Hematopoietic multipotent progenitor cell (in vitro differentiated cells): Measurements from ENCODE around the gene TTLL11. TPM values are rescaled to one million over a fixed set of nuclear protein-coding genes. Genes with fewer than 3 reads are reported as not detected.

Source experiments
- DNase-seq, 3 donors: peaks; one replicate each; pipeline ENCODE4 v3.0.0-alpha.2; 2011 to 2015; ENCODE audit warnings: low read depth in 2 of 3, low spot score in 2 of 3
- total RNA-seq: library from RNA; depleted of rRNA; stranded (reverse); fragments of >200 nt; gene quantifications from one replicate; pipeline ENCODE4 v1.2.3, GENCODE V29; 2012

The TTLL11 gene
- total RNA-seq, 1 donor: 5.1 TPM

DNA sequence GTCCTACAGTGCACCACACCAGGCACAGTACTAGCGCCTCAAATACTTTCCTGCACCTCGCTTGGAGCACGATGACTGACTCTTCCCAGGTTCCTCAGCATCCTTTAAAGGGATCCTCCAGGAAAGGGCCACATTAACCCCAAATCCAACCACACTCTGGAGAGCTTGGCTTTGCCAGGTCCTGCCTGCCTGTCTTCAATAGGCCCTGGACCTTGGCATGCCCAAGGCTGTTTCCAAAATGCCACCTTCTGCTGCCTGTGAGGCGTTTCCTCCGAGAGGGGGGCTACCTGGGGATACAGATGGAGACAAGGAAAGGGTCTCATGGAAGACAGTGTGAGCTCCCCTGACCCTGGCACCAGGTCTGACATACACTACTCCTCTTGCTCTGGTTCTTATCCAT lies 271.8 kb downstream of the TTLL11 start:
- no peak for DNase-seq

DNA sequence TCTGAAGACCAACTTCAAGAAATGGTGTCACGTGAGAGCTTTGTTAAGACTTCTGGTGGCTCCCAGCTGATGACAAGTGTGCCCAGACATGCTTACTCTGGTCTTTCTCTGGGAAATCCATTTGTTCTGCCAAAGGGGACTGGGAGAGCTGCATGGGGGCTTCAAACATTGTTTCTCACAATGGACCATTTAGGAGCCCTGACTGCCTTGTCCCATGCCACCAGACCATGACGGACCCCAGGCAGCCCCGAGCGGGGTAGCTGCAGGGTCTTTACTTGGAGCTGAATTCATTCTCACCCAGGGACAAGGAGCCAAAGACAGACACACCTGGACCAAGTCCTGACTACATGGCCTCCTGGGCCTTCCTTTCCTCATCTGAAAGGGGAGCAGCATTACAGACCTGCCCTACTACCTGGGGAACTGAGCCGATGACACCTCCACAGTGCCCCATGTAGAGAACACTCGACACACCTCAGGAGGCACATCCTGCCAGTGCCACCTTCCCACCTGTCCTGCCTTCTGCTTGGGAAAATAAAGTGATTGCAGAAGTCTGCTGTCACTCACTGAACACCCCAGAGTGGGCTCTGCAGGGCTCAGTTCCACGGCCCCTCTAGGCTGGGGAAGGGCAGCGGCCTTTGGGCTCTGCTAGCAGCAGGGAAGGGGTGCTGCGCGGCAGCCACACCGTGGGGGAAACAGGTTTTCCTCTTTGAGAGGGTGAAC lies 272.7 kb downstream of the TTLL11 start:
- no peak for DNase-seq

DNA sequence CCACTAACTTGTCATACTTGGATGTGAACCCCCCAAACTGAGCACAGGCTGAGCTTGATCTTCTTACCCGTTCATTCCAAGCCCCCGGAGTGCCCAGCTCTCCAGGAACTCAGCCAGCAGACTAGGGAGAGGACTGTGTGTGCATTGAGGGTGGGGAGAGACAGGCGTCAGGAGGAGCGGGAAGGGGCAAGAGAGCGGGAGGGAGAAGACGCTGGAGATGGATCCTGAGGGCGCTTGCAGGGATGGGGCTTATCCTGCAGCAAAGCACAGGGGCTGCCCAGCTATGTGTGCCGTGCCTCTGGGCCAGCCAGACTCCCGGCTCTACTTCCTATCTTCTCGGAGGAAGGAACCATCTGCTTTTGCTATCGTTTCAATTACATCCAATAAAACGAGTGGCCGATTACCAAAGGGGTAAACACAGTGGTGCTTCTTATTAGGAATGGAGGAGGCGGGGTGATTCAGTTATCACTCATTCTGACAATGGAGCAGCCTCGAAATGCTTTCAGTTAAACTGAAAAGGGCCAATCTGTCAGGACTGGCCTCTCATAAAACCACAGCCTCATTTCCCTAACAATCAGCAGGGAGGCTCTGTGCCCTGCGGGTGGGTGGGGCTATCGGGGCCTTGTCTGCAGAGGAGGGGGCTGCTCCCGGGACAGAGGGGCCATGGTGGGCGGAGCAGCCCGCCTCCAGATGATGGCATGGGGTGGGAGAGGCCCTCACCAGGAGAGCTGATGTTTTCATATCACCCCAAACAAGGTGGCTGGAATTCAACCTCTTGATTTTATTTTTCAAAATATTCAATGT lies 273.5 kb downstream of the TTLL11 start:
- peak in 2 of 3 donors; percentile 29 to 69 for DNase-seq

DNA sequence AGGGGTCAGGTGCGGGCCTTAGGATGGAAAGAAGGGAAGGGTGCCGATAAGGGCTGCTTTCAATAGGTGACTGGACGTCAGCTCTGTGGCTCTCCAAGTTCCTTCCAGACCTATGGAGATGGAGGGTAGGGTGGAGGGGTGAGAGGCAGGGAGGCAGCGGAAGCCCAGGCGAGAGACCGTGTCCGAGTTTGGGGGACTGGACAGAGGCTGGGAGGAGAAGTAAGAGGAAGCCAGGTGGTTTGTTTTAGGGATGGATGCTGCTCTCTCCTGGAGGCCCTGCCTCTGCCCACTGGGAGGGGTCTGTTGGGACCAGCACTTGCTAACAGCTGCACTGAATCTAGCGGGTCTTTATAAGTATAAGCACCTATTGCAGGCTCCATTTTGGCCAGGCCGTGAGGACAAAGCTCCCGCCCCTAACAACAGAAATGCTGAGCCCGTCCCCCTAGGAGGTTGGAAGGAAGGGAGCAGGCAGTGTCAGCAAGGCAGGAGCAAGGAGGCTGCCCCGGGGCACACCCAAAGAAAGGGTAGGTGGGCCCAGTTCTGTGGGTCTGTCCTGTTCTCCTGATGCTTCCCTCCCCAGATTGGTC lies 274.2 kb downstream of the TTLL11 start:
- DNase-seq: no peak

DNA sequence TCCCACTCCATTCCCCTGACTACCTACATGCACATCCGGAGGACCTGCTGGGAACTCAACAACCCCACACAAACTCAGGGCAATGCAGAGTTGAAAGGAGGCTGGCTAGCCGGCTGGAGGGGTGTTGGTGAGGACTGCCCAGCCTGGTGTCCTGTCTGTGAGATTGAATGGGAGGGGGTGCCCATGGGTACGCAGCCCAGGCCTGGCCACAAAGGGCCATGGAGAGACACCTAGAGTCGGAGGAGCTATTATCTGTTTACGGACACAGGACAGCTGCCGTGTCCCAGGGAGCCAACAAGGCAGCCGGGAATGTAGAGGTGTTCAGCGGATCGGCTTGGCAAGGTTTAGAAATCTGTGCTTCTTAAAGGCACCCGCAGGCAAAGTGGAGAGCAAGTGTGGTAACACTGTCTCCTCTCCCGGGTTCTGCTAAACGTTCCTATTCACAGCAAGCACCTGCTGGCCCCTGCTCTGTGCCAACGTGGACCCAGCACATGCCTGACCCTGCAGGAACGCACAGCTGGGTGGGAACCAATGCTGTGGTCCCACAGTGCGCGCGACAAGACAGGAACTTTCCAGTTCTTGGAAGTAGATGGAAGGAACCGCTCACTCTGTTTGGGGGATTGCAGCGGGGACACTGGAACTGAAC lies 275.0 kb downstream of the TTLL11 start:
- DNase-seq: no peak

DNA sequence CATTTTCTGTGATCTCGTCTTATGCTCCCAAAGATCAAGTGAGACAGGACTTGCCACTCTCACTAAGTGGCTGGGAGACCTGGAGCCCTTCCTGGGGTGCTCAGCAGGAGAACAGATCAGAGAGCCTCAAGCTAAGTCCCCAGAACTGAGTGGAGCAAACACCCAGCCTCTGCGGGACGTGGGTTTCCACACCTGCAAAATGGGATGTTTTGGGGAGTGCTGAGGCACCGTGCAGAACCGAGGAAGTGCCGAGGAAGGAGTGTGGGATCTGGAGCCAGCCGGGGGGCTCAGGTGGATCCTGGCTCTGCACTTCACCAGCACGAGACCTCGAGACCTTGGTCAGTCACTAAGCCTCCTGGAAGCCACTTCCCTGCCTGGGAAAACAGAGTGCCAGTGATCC lies 275.6 kb downstream of the TTLL11 start:
- DNase-seq: no peak

DNA sequence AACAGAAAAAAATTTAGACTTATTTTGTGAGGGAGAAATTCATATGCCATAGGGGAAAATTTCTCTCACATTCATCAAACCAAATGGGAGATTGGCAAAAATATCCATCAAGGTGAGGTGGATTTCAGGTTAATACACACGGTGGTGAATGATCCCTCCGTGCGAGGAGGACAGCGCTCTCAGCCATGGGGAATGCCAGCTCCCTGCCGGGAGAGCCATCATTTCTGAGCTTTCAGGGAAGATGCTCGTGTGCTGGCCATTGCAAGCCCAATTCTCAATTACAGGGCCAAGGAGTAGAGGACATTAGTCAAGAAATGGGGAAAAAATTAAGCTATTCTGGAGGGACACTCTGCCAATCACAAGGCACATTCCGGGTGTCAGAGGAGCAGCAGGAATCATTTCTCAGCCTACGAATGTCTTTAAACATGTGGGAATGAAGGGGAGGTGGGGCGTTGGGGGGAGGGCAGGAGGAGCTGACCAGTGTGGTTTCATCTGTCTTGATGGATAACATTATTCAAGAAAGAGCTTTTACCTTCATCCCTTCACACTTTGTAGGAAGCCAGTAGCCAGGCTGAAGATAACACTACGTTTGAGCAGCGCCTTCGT lies 276.2 kb downstream of the TTLL11 start:
- DNase-seq: no peak

DNA sequence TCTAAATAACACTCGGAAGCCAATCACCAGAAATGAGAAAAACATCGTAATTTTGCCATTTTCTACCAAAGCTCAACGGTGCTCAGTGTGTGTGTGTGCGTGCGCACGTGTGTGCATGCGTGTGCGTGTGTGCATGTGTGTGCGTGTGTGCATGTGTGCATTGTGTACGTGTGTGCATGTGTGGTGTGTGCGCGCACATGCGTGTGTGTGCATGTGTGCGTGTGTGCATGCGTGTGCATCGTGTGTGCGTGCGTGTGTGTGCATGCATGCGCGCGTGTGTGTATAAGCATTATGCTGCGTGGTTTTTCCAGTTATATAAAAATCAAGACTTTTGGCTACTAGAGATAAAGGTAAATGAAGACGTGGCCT lies 276.7 kb downstream of the TTLL11 start:
- no peak for DNase-seq

DNA sequence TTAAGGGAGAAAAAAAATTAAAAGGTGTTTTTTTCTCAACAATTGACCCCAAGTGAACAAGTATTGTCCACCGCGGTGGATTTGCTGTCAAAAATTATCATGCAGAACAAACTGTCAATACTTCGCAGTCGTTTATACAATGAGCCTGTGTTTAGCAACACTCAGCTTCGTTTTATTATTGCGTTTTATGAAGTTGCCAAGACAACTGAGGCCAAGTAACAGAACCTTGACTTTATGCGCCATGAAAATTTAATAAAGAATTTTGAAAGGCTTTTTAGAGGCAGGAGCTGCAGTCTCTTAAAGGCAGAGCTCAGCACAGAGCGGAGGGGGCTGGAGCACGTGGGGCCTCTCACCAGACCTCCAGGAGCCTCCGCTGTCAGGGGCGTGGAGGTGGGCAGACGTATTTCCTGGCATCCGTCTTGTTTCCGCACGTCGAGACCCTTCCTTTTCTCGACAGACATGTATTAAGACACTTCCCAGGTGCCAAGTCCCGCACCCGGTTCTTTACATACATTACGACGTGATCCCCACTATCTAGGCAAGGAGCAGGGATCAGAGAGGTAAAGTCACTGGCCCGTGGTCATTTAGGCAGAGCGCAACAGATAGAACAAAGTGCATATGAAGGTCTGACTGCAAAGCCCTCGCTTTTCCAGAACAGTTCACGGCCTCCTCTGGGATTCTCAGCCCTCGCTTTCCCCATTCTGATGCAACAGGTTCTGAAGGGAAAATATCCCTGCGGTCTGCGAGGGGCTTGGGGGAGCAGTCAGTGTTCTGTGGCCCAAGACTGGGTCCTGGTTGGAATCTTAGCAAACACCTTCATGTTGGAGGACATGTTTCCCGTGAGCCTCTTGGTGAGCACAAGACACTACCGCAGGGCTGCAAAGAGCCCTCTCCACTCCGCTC lies 277.3 kb downstream of the TTLL11 start:
- no peak for DNase-seq

DNA sequence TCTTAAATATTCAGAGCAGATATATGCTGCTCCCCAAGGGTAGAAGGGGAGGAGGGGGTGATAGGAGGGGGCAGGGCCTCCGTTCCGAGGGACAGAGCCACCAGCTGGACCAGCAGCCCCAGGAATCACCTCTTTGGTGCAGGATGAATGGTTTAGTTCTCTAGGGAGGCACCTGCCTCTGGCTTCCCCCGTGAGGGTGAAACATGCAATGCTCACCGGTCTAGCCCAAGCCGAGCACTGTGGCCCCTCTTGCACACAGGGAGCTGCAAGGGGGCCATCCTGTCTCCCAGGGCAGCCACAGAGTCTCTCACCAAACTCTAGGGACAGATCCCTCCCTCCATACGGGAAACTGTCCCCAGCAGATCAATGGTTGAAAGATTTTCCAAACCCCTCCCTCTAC lies 278.0 kb downstream of the TTLL11 start:
- no peak for DNase-seq

DNA sequence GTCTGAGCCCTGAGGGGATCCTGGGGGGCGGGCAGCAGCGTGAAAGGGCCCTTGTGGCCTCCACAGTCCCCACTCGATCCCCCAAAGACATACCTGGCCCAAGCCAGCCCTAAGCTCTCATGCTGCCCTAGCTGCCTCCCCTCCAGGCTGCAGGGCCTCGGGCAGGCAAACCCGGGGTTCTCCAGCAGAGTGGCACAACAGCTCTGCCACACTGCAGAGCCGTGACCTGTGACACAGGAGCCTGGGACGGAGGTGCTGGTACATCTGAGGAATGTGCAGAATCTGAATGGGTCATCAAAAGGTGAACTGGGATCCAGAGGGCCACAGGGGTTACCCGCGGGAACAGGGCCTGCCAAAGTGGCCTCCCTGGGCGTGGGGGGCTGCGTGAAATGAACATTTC lies 278.5 kb downstream of the TTLL11 start:
- no peak for DNase-seq

DNA sequence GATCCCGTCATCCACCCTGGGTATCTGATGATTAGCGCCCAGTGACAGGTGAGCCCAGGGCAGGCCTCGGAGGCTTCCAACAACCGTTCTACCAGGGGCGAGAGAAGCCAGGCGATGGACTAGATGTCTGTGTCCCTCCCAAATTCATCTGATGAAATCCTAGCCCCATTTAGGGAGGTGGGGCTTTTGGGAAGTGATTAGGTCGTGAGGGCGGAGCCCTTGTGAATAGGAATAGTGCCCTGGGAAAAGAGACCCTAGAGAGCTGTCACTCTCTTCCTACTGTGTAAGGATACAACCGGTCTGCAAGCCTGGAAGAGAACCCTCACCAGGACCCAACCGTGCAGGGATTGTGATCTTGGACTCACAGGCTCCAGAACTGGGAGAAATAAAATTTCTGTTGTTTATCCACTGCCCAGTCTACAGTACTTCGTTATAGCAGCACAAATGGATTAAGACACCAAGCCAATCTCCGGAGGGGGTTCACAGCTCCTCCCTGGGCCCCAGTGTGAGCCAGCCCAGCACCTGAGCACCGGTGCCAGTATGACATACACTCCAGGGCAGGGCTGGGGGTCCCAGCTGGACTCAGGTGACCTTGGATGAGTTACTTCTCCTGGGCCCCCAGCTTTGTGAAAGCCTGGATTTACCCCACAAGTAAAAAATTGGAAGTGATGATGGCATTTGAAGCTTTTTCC lies 279.4 kb downstream of the TTLL11 start:
- DNase-seq: no peak

DNA sequence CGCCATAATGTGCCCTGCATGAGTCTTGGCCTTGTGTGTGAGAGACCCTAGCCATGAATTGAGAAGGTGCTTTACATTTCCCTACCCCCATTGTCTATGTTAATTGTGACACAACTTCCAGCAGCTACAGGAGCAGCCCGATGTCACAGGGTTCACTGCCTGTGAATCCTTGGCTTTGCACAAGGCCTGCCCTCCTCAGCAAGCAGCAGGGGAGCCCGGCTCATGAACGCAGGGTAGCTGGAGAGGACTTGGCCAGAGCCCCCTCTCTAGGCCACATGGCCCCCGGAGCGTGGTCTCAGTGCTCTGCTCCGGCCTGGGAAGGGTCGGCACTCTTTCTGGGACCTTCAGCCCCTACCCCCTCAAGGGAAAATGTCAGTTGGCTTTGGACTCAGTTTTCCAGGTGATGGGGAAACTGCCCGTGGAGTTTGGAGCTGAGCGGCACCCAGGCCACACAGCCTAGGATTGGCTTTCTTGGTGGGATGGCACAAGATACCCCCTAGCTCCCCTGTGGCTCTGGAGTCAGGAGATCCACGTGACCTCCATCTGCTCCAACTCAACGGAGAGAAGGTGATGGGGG lies 280.9 kb downstream of the TTLL11 start:
- no peak for DNase-seq

DNA sequence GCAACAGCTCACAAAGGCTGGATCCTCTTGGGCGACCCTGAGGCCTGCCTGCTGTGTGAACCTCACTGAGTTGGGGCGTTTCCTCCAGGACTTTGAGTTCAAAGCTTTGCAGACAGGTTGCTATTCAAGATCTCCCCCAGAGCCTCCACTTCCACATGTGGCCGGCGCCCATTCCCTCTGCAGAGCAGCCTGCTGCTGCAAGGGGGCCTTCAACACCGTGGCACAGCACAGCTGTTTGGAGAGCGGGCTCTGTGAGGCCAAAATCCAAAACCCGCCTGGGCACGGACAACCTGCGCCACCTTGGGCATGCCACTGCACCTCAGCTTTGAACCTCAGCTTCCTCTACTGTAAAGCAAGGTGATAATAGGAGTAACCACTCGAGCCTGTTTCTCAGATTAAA lies 281.4 kb downstream of the TTLL11 start:
- no peak for DNase-seq

DNA sequence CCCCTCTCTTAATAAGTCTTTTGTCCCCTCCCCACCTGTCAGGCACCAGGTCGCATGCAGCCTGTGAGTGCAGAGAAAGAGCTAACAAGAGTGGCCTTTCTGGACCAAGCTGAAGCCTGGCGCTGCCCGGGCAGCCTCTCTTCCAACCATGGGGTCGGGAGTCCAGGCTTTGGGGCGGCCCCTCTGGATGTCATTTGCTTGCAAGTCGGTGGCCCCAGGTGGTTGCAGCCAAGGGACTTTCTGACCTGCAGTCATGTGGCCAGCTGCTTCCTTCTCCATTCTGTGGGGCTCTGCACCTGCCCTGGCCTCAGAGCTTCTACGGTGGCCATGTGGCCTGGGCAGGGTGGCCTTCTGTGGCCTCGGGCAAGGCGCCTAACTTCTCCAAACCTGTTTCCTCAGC lies 282.0 kb downstream of the TTLL11 start:
- DNase-seq: no peak

DNA sequence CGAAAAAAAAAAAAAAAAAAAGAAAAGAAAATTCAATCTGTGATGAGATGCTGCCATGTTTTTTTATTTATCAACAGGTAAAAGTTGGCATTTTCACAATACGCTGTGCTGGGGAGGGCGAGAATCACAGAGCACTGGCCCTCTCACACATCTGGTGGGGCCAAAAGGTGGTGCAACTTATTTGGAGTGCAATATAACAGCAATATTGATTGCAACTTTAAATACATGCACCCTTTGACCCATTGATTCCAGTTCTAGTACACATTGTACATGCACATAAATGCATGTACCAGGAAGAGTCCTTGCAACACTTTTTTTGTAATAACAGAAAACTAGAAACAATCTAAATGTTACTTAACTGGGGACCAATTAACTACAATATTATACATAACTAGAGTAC lies 282.6 kb downstream of the TTLL11 start:
- no peak for DNase-seq

DNA sequence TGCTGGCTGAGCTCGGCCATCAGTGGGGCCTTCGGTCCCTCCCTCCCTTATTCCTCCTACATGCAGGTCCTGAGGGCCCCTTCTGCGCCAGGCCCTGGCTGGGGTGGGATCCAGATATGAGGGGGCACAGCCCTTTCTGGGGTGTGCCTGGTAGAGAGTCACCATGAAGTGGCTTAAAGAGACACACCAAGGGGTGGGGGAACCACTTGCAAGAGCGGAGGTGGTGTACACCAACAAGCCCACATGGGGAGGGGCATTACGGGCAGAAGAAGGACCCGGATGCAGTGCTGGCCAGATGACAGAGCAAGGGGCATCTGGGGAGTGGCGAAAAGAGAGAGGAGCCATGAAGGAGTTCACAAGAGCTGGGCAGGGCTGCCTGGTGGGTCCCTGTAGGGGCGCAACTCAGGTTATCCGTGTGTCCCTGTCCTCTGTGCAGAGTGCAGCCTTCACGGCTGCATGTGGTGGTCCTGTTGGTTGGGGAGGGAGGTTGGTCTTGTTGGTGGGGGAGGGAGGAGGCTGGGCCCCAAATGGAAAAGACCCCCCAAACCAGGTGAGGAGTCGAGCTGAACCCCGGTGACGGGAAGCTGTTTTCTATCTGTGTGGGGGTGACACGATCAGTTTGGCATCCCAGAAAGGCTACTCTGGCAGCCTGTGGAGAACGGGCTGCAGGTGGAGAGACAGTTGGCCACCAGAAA lies 283.6 kb downstream of the TTLL11 start:
- no peak for DNase-seq

DNA sequence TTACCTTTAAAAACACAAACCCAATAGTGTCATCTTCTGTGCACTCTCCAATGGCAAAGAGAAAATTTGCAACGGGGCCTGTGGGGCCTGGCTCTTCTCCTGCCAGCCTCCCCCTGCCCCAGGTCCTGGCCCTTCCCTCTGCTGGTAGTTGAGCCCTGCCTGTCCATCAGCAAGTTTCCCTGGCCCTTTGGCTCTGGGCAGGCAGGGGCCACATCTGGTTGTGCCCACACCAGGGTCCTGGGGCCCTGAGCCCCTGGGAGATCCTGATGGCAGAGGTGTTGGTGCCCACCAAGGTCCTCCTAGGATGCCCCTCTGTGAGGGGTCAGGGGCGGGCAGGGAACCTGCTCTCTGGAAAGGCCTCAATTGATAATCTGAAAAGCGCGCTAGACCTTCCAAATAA lies 284.3 kb downstream of the TTLL11 start:
- no peak for DNase-seq
